Measurements from ENCODE around the gene TNFRSF21. TPM values are rescaled to one million over a fixed set of nuclear protein-coding genes. Genes with fewer than 3 reads are reported as not detected.
"Not testable (repeated sequence)": the region's sequence is repeated elsewhere in the genome, so short reads cannot be mapped to it uniquely, and the experiment has no call there.

The TNFRSF21 gene
- total RNA-seq, 1 experiment from 2014 or later: 47.3 TPM

DNA sequence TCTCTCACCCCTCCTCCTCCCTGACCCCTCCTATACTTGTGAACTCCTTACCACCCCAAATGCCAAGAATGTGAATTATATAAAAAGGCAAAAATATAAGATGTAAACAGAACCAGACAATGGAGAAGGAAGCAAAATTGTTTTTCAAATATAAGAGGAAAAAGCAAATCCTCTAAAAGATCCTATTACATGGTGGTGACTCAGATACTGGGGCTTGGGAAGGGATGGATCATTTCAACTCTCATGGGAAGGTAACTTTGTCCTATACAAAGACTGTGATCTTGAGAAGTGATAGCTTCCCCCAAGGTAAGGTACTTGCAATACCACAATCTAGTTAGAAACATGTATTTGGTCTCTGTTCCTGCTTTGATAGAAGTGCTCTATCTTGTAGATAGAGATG, 24.6 kb upstream of the TNFRSF21 start:
- Mint-ChIP-seq H3K27me3 (ENCODE audit: low read depth) (peaks cover 11% of the 10 kb centered on the region), H3K4me1 (peaks cover 4% of the 10 kb centered on the region; the same call in 1 of the 2 replicates)
- no peak for ATAC-seq

DNA sequence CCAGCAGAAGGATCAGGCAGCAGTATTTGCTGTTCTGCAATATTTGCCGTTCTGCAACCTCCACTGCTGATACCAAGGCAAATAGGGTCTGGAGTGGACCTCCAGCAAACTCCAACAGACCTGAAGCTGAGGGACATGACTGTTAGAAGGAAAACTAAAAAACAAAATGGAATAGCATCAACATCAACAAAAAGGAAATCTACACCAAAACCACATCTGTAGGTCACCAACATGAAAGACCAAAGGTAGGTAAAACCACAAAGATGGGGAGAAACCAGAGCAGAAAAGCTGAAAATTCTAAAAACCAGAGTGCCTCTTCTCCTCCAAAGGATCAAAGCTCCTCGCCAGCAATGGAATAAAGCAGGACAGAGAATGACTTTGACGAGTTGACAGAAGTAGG, 18.9 kb upstream of the TNFRSF21 start:
- H3K9me3 Mint-ChIP-seq: peaks cover 28% of the 10 kb centered on the region
- H3K4me3 Mint-ChIP-seq; CTCF ChIA-PET; H3K36me3 Mint-ChIP-seq; DNase-seq (ENCODE audit: low spot score); ATAC-seq; H3K27me3 Mint-ChIP-seq (ENCODE audit: low read depth); H3K27ac Mint-ChIP-seq; H3K4me1 Mint-ChIP-seq; POLR2A ChIA-PET: not testable (repeated sequence)

More for the DNA sequence above, 24.6 kb upstream of the TNFRSF21 start:
- ChIA-PET CTCF (no interaction called here), POLR2A (interaction anchor here (0.5 kb wide), 1 partner anchor 9 kb away, joined by 3 read pairs; no protein-coding TSS in a partner anchor)
- Mint-ChIP-seq H3K27ac (no peak overlapping the region), H3K9me3 (peaks cover 18% of the 10 kb centered on the region), H3K36me3 (no peaks in the 10 kb centered on the region), H3K4me3 (no peak overlapping the region)
- DNase-seq (ENCODE audit: low spot score): no peak
- no peak for TF ChIP-seq ZNF121 (CRISPR knock-in tag; IDR thresholded peaks at IDR 0.05)
- TF ChIP-seq, protein P1, sequence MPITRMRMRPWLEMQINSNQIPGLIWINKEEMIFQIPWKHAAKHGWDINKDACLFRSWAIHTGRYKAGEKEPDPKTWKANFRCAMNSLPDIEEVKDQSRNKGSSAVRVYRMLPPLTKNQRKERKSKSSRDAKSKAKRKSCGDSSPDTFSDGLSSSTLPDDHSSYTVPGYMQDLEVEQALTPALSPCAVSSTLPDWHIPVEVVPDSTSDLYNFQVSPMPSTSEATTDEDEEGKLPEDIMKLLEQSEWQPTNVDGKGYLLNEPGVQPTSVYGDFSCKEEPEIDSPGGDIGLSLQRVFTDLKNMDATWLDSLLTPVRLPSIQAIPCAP (CRISPR knock-in tag; IDR thresholded peaks at IDR 0.05): no peak
- TF ChIP-seq, protein P2, sequence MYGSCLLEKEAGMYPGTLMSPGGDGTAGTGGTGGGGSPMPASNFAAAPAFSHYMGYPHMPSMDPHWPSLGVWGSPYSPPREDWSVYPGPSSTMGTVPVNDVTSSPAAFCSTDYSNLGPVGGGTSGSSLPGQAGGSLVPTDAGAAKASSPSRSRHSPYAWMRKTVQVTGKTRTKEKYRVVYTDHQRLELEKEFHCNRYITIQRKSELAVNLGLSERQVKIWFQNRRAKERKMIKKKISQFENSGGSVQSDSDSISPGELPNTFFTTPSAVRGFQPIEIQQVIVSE (CRISPR knock-in tag; IDR thresholded peaks at IDR 0.05; ENCODE audit: borderline replicate concordance): no peak
- TF ChIP-seq SMAD3 (CRISPR knock-in tag; IDR thresholded peaks at IDR 0.05; ENCODE audit: borderline replicate concordance): no peak
- TF ChIP-seq, protein P3, sequence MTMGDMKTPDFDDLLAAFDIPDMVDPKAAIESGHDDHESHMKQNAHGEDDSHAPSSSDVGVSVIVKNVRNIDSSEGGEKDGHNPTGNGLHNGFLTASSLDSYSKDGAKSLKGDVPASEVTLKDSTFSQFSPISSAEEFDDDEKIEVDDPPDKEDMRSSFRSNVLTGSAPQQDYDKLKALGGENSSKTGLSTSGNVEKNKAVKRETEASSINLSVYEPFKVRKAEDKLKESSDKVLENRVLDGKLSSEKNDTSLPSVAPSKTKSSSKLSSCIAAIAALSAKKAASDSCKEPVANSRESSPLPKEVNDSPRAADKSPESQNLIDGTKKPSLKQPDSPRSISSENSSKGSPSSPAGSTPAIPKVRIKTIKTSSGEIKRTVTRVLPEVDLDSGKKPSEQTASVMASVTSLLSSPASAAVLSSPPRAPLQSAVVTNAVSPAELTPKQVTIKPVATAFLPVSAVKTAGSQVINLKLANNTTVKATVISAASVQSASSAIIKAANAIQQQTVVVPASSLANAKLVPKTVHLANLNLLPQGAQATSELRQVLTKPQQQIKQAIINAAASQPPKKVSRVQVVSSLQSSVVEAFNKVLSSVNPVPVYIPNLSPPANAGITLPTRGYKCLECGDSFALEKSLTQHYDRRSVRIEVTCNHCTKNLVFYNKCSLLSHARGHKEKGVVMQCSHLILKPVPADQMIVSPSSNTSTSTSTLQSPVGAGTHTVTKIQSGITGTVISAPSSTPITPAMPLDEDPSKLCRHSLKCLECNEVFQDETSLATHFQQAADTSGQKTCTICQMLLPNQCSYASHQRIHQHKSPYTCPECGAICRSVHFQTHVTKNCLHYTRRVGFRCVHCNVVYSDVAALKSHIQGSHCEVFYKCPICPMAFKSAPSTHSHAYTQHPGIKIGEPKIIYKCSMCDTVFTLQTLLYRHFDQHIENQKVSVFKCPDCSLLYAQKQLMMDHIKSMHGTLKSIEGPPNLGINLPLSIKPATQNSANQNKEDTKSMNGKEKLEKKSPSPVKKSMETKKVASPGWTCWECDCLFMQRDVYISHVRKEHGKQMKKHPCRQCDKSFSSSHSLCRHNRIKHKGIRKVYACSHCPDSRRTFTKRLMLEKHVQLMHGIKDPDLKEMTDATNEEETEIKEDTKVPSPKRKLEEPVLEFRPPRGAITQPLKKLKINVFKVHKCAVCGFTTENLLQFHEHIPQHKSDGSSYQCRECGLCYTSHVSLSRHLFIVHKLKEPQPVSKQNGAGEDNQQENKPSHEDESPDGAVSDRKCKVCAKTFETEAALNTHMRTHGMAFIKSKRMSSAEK (CRISPR knock-in tag; IDR thresholded peaks at IDR 0.05; ENCODE audit: borderline replicate concordance): no peak
- TF ChIP-seq, protein P4, sequence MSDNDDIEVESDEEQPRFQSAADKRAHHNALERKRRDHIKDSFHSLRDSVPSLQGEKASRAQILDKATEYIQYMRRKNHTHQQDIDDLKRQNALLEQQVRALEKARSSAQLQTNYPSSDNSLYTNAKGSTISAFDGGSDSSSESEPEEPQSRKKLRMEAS (CRISPR knock-in tag; IDR thresholded peaks at IDR 0.05): no peak
- TF ChIP-seq, protein P5, sequence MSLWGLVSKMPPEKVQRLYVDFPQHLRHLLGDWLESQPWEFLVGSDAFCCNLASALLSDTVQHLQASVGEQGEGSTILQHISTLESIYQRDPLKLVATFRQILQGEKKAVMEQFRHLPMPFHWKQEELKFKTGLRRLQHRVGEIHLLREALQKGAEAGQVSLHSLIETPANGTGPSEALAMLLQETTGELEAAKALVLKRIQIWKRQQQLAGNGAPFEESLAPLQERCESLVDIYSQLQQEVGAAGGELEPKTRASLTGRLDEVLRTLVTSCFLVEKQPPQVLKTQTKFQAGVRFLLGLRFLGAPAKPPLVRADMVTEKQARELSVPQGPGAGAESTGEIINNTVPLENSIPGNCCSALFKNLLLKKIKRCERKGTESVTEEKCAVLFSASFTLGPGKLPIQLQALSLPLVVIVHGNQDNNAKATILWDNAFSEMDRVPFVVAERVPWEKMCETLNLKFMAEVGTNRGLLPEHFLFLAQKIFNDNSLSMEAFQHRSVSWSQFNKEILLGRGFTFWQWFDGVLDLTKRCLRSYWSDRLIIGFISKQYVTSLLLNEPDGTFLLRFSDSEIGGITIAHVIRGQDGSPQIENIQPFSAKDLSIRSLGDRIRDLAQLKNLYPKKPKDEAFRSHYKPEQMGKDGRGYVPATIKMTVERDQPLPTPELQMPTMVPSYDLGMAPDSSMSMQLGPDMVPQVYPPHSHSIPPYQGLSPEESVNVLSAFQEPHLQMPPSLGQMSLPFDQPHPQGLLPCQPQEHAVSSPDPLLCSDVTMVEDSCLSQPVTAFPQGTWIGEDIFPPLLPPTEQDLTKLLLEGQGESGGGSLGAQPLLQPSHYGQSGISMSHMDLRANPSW (CRISPR knock-in tag; conservative IDR thresholded peaks at IDR 0.05; ENCODE audit: low read depth): no peak
- TF ChIP-seq, protein P6, sequence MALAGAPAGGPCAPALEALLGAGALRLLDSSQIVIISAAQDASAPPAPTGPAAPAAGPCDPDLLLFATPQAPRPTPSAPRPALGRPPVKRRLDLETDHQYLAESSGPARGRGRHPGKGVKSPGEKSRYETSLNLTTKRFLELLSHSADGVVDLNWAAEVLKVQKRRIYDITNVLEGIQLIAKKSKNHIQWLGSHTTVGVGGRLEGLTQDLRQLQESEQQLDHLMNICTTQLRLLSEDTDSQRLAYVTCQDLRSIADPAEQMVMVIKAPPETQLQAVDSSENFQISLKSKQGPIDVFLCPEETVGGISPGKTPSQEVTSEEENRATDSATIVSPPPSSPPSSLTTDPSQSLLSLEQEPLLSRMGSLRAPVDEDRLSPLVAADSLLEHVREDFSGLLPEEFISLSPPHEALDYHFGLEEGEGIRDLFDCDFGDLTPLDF (CRISPR knock-in tag; IDR thresholded peaks at IDR 0.05): no peak
- no peak for TF ChIP-seq KAT7 (CRISPR knock-in tag; IDR thresholded peaks at IDR 0.05; ENCODE audit: borderline replicate concordance)
- no peak for TF ChIP-seq ZNF317 (CRISPR knock-in tag; IDR thresholded peaks at IDR 0.05; ENCODE audit: borderline replicate concordance, low read depth)
- no peak for TF ChIP-seq TCF7 (CRISPR knock-in tag; IDR thresholded peaks at IDR 0.05; ENCODE audit: low read depth)
- TF ChIP-seq HMGA2 (CRISPR knock-in tag; IDR thresholded peaks at IDR 0.05): no peak
- TF ChIP-seq ZNF671 (CRISPR knock-in tag; IDR thresholded peaks at IDR 0.05): no peak
- no peak for TF ChIP-seq CREB1 (CRISPR knock-in tag; IDR thresholded peaks at IDR 0.05)

DNA sequence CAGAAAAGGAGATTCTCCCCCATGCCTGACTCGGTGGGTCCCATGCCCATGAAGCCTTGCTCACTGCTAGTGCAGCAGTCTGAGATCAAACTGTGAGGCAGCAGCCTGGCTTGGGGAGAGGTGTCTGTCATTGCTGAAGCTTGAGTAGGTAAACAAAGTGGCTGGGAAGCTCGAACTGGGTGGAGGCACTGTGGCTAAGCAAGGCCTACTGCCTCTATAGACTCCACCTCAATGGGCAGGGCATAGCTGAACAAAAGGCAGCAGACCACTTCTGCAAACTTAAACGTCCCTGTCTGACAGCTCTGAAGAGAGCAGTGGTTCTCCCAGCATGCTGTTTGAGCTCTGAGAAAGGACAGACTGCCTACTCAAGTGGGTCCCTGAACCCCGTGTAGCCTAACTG, 18.4 kb upstream of the TNFRSF21 start:
- ATAC-seq; DNase-seq (ENCODE audit: low spot score); H3K27ac Mint-ChIP-seq; H3K4me1 Mint-ChIP-seq; H3K27me3 Mint-ChIP-seq (ENCODE audit: low read depth); H3K36me3 Mint-ChIP-seq; CTCF ChIA-PET; H3K4me3 Mint-ChIP-seq; POLR2A ChIA-PET: not testable (repeated sequence)
- H3K9me3 Mint-ChIP-seq: peaks cover 24% of the 10 kb centered on the region

Measured in WTC11 (cell line).